Measurements from ENCODE around the gene CTNNA2. TPM values are rescaled to one million over a fixed set of nuclear protein-coding genes. Genes with fewer than 3 reads are reported as not detected.

Gene CTNNA2
- total and polyA plus RNA-seq, 9 of the 15 experiments (the other 6 are each of a cell fraction or from before 2014, with no cell fraction given) = 0.03 to 0.40 (median 0.15) TPM

GRCh38 chr2:80190166-80190565 lies 677.3 kb downstream of the CTNNA2 start:
- no TSS peak for BruUV-seq (replicated peaks)
- no peak overlapping the region for H3K4me3 ChIP-seq
- H3K9ac ChIP-seq (ENCODE audit: insufficient read depth in 1 of 2, low read depth in 2 of 2, low read length in 2 of 2) = no peak overlapping the region
- H3K9me1 ChIP-seq (ENCODE audit: control insufficient read depth, insufficient read depth, low read length) = no peaks in the 10 kb centered on the region
- H3K27ac ChIP-seq (ENCODE audit: extremely low read depth, low read depth, low read length) = no peak overlapping the region
- no peak overlapping the region for H3K4me2 ChIP-seq (ENCODE audit: insufficient read depth, low read length)
- H4K20me1 ChIP-seq (replicated peaks; ENCODE audit: control insufficient read depth, insufficient read depth, low read length) = no peaks in the 10 kb centered on the region
- WGBS (ENCODE audit: insufficient coverage, low coverage, missing lambda C conversion rate) = 64% methylated on average over 5 of the region's 5 CpGs
- H3K36me3 ChIP-seq (ENCODE audit: control insufficient read depth, insufficient read depth, low read length) = no peaks in the 10 kb centered on the region
- no peak for ATAC-seq
- no peak for TF ChIP-seq BRD4 (IDR thresholded peaks at IDR 0.05)
- no peak for TF ChIP-seq POLR2AphosphoS5 (IDR thresholded peaks at IDR 0.05; ENCODE audit: control insufficient read depth, insufficient read depth, low read depth, low read length)
- TF ChIP-seq, protein P1, sequence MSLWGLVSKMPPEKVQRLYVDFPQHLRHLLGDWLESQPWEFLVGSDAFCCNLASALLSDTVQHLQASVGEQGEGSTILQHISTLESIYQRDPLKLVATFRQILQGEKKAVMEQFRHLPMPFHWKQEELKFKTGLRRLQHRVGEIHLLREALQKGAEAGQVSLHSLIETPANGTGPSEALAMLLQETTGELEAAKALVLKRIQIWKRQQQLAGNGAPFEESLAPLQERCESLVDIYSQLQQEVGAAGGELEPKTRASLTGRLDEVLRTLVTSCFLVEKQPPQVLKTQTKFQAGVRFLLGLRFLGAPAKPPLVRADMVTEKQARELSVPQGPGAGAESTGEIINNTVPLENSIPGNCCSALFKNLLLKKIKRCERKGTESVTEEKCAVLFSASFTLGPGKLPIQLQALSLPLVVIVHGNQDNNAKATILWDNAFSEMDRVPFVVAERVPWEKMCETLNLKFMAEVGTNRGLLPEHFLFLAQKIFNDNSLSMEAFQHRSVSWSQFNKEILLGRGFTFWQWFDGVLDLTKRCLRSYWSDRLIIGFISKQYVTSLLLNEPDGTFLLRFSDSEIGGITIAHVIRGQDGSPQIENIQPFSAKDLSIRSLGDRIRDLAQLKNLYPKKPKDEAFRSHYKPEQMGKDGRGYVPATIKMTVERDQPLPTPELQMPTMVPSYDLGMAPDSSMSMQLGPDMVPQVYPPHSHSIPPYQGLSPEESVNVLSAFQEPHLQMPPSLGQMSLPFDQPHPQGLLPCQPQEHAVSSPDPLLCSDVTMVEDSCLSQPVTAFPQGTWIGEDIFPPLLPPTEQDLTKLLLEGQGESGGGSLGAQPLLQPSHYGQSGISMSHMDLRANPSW (CRISPR knock-in tag; IDR thresholded peaks at IDR 0.05) = no peak
- H3K79me2 ChIP-seq (ENCODE audit: control insufficient read depth, insufficient read depth, low read length) = no peaks in the 10 kb centered on the region
- ChIA-PET POLR2A (no interaction called here), CTCF (ENCODE audit: low intra/inter-chr PET ratio) (no interaction called here)
- intact Hi-C loops (cut with micrococcal nuclease) = no loop called here
- in situ Hi-C loops (cut with MboI) = no loop called here
- FAIRE-seq = no peak
- H3K27me3 ChIP-seq (ENCODE audit: control insufficient read depth in 2 of 2, insufficient read depth in 2 of 2, low read length in 2 of 2) = no peaks in the 10 kb centered on the region
- H3K4me1 ChIP-seq (replicated peaks in 1 of 2; ENCODE audit: control insufficient read depth in 2 of 2, insufficient read depth in 2 of 2, low read length in 2 of 2) = no peaks in the 10 kb centered on the region; a peak in 1 of 5 replicates
- no peak for DNase-seq (ENCODE audit: extremely low read depth in 1 of 4, low spot score in 3 of 4)
- no peaks in the 10 kb centered on the region; the same call in 1 of the 2 replicates for H3K9me3 ChIP-seq (replicated peaks; ENCODE audit: control insufficient read depth, insufficient read depth, low read depth, low read length)
- no peak overlapping the region for H2AFZ ChIP-seq (ENCODE audit: low read depth, low read length)

- no peaks in the 10 kb centered on the region for H3K4me1 ChIP-seq (replicated peaks in 1 of 2; ENCODE audit: control insufficient read depth in 2 of 2, insufficient read depth in 2 of 2, low read length in 2 of 2)
- ChIA-PET POLR2A (no interaction called here), CTCF (ENCODE audit: low intra/inter-chr PET ratio) (no interaction called here)
- in situ Hi-C loops (cut with MboI) = no loop called here
- H3K9ac ChIP-seq (ENCODE audit: insufficient read depth in 1 of 2, low read depth in 2 of 2, low read length in 2 of 2) = no peak overlapping the region
- FAIRE-seq = no peak
- BruUV-seq (replicated peaks) = no TSS peak
- no peaks in the 10 kb centered on the region for H4K20me1 ChIP-seq (replicated peaks; ENCODE audit: control insufficient read depth, insufficient read depth, low read length)
- H3K9me1 ChIP-seq (ENCODE audit: control insufficient read depth, insufficient read depth, low read length) = no peaks in the 10 kb centered on the region
- no peaks in the 10 kb centered on the region for H3K36me3 ChIP-seq (ENCODE audit: control insufficient read depth, insufficient read depth, low read length)
- no peak overlapping the region for H3K27ac ChIP-seq (ENCODE audit: extremely low read depth, low read depth, low read length)
- H3K4me2 ChIP-seq (ENCODE audit: insufficient read depth, low read length) = no peak overlapping the region
- H3K27me3 ChIP-seq (ENCODE audit: control insufficient read depth in 2 of 2, insufficient read depth in 2 of 2, low read length in 2 of 2) = no peaks in the 10 kb centered on the region
- DNase-seq (ENCODE audit: extremely low read depth in 1 of 4, low spot score in 3 of 4) = no peak
- H2AFZ ChIP-seq (ENCODE audit: low read depth, low read length) = no peak overlapping the region
- H3K4me3 ChIP-seq = no peak overlapping the region
- intact Hi-C loops (cut with micrococcal nuclease) = no loop called here
- ATAC-seq = no peak
- no peaks in the 10 kb centered on the region for H3K9me3 ChIP-seq (replicated peaks; ENCODE audit: control insufficient read depth, insufficient read depth, low read depth, low read length)
- no peaks in the 10 kb centered on the region for H3K79me2 ChIP-seq (ENCODE audit: control insufficient read depth, insufficient read depth, low read length)
- no peak for TF ChIP-seq CAMTA2 (CRISPR knock-in tag; conservative IDR thresholded peaks at IDR 0.05)
- no peak for TF ChIP-seq MTA3 (IDR thresholded peaks at IDR 0.05; ENCODE audit: borderline replicate concordance)
- no peak for TF ChIP-seq SRSF3 (IDR thresholded peaks at IDR 0.05; ENCODE audit: insufficient read depth, low read length)
- no peak for TF ChIP-seq TAF9B (IDR thresholded peaks at IDR 0.05; ENCODE audit: partially characterized antibody)
- TF ChIP-seq MCM5 (IDR thresholded peaks at IDR 0.05; ENCODE audit: low read depth) = no peak
- no peak for TF ChIP-seq NFE2L1 (tag; IDR thresholded peaks at IDR 0.05; ENCODE audit: borderline replicate concordance, low read depth)
- TF ChIP-seq ZBTB34 (CRISPR knock-in tag; IDR thresholded peaks at IDR 0.05) = no peak
- no peak for TF ChIP-seq SNAPC5 (CRISPR knock-in tag; IDR thresholded peaks at IDR 0.05)
Observed at GRCh38 chr2:80193566-80193965, 680.7 kb downstream of the CTNNA2 start.

All from K562 (cell line).